Activated CD8-positive, alpha-beta memory T cell treated with anti-CD3 and anti-CD28 coated beads for 36 hours (primary cell): Measurements from ENCODE around the gene MRC2. TPM values are rescaled to one million over a fixed set of nuclear protein-coding genes. Genes with fewer than 3 reads are reported as not detected.
"Not testable (repeated sequence)": the region's sequence is repeated elsewhere in the genome, so short reads cannot be mapped to it uniquely, and the experiment has no call there.

ENCODE experiments used
- CTCF ChIA-PET: fragments of 350-600 bp; sonication (Branson Sonifier 250); formaldehyde crosslinking; loops from one replicate; lab custom pipeline; 2021; ENCODE audit warnings: antibody characterized with exemption; lab: Charles Lee
- POLR2A ChIA-PET: fragments of 350-600 bp; sonication (Branson Sonifier 250); formaldehyde crosslinking; loops from one replicate; lab custom pipeline; 2021; ENCODE audit warnings: antibody characterized with exemption; lab: Charles Lee
- total RNA-seq, 2 experiments: library from RNA; stranded (reverse); gene quantifications; one replicate each; pipeline ENCODE4 v1.2.3, GENCODE V29; 2021

MRC2 gene
- total RNA-seq, 2 experiments from 2014 or later, result 4.5 to 4.7 TPM

GRCh38 chr17:62612289-62612688, 15.2 kb upstream of the MRC2 start:
- CTCF ChIA-PET, POLR2A ChIA-PET: not testable (repeated sequence)

GRCh38 chr17:62613095-62613494, 14.4 kb upstream of the MRC2 start:
- POLR2A ChIA-PET, result not testable (repeated sequence)

GRCh38 chr17:62614142-62614541, 13.3 kb upstream of the MRC2 start:
- ChIA-PET POLR2A (no interaction called here), CTCF (interaction anchor here (0.6 kb wide), 1 partner anchor 118 kb away, joined by 3 read pairs; no protein-coding TSS in a partner anchor)

More at GRCh38 chr17:62613095-62613494, 14.4 kb upstream of the MRC2 start:
- CTCF ChIA-PET, result not testable (repeated sequence)

GRCh38 chr17:62615503-62615902, 12.0 kb upstream of the MRC2 start:
- POLR2A ChIA-PET, result no interaction called here

GRCh38 chr17:62616993-62617893, 10.2 kb upstream of the MRC2 start:
- ChIA-PET CTCF (no interaction called here), POLR2A (no interaction called here)

More at GRCh38 chr17:62615503-62615902, 12.0 kb upstream of the MRC2 start:
- CTCF ChIA-PET, result no interaction called here

- CTCF ChIA-PET, result no interaction called here
- POLR2A ChIA-PET, result no interaction called here
Observed at GRCh38 chr17:62617894-62618472, 9.5 kb upstream of the MRC2 start.

GRCh38 chr17:62618647-62619416, 8.6 kb upstream of the MRC2 start:
- POLR2A ChIA-PET, result no interaction called here
- CTCF ChIA-PET, result no interaction called here

GRCh38 chr17:62619417-62620155, 7.9 kb upstream of the MRC2 start:
- CTCF ChIA-PET, result no interaction called here
- POLR2A ChIA-PET, result no interaction called here

GRCh38 chr17:62621223-62621622, 6.2 kb upstream of the MRC2 start:
- ChIA-PET CTCF (no interaction called here), POLR2A (no interaction called here)

- ChIA-PET POLR2A (no interaction called here), CTCF (no interaction called here)
Observed at GRCh38 chr17:62625184-62625869, 2.1 kb upstream of the MRC2 start.

- CTCF ChIA-PET, result no interaction called here
Observed at GRCh38 chr17:62625870-62626200, 1.6 kb upstream of the MRC2 start.

GRCh38 chr17:62626719-62627218, 701 bp upstream of the MRC2 start:
- ChIA-PET CTCF (no interaction called here), POLR2A (no interaction called here)

More at GRCh38 chr17:62625870-62626200, 1.6 kb upstream of the MRC2 start:
- POLR2A ChIA-PET, result no interaction called here

- POLR2A ChIA-PET, result no interaction called here
- CTCF ChIA-PET, result interaction anchor here (0.6 kb wide), 1 partner anchor 60 kb away, joined by 4 read pairs; no protein-coding TSS in a partner anchor
Observed at GRCh38 chr17:62627904-62628633, 599 bp downstream of the MRC2 start.

- POLR2A ChIA-PET, result interaction anchor here (0.6 kb wide), 1 partner anchor 8 kb away, joined by 4 read pairs; no protein-coding TSS in a partner anchor
- CTCF ChIA-PET, result no interaction called here
Observed at GRCh38 chr17:62628831-62629555, 1.5 kb downstream of the MRC2 start.

- POLR2A ChIA-PET, result interaction anchor here (0.6 kb wide), 1 partner anchor 7 kb away, joined by 4 read pairs; no protein-coding TSS in a partner anchor
- CTCF ChIA-PET, result interaction anchor here (1.0 kb wide), 1 partner anchor 9 kb away, joined by 3 read pairs; no protein-coding TSS in a partner anchor
Observed at GRCh38 chr17:62629556-62630364, 2.3 kb downstream of the MRC2 start.

- CTCF ChIA-PET, result interaction anchor here (1.0 kb wide), 1 partner anchor 8 kb away, joined by 3 read pairs; no protein-coding TSS in a partner anchor
- POLR2A ChIA-PET, result no interaction called here
Observed at GRCh38 chr17:62630365-62631085, 3.1 kb downstream of the MRC2 start.
